ENCODE results near the gene AKAP12. TPM values are rescaled to one million over a fixed set of nuclear protein-coding genes. Genes with fewer than 3 reads are reported as not detected.

The AKAP12 gene
- total and polyA plus RNA-seq, 4 donors: 9.4 to 110 (median 24.6) TPM

DNA sequence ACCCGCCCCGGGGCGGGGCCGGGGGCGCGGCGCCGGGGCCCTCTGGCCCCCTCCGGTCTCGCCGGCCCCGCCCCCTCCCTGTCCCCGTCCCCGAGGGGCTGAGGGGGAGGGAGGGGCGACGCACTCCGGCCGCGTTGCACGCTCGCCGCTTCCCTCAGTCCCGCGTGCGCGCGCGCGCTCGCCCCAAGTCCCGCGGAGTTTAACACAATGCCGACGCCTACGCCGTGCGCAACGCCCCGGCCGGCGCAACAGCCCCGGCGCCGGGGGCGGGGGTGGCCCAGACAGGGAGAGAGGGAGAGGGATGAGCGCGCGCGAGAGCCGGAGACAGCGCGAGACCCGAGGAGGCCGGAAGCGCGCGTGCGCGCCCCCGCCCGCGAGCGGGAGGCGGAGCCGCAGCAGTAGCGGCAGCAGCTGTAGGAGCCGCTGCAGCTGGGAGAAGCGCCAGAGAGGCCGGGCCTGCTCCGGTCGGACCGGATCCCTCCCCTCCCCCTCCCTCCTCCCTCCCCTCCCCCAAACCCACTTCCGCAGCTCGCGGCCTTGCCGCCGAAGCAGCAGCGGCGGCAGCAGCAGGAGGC is 150.6 kb downstream of the AKAP12 start:
- peak overlapping the region; percentile 99 to 100 for H3K27ac ChIP-seq (ENCODE audit: low read depth in 1 of 2, low read length in 1 of 2)
- peak overlapping the region; percentile 86 for H3K4me3 ChIP-seq
- TF ChIP-seq, protein P1, sequence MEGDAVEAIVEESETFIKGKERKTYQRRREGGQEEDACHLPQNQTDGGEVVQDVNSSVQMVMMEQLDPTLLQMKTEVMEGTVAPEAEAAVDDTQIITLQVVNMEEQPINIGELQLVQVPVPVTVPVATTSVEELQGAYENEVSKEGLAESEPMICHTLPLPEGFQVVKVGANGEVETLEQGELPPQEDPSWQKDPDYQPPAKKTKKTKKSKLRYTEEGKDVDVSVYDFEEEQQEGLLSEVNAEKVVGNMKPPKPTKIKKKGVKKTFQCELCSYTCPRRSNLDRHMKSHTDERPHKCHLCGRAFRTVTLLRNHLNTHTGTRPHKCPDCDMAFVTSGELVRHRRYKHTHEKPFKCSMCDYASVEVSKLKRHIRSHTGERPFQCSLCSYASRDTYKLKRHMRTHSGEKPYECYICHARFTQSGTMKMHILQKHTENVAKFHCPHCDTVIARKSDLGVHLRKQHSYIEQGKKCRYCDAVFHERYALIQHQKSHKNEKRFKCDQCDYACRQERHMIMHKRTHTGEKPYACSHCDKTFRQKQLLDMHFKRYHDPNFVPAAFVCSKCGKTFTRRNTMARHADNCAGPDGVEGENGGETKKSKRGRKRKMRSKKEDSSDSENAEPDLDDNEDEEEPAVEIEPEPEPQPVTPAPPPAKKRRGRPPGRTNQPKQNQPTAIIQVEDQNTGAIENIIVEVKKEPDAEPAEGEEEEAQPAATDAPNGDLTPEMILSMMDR (IDR thresholded peaks at IDR 0.05; ENCODE audit: control extremely low read depth, extremely low read depth): no peak
- H3K27me3 ChIP-seq (ENCODE audit: control insufficient read depth in 3 of 3, insufficient read depth in 3 of 3, low read length in 2 of 3): no peaks in the 10 kb centered on the region
- H3K9me3 ChIP-seq (ENCODE audit: control insufficient read depth in 4 of 4, insufficient read depth in 3 of 4, low read length in 3 of 4): no peaks in the 10 kb centered on the region
- H3K36me3 ChIP-seq (ENCODE audit: control insufficient read depth in 4 of 4, insufficient read depth in 4 of 4, low read length in 4 of 4): no peaks in the 10 kb centered on the region
- H3K4me1 ChIP-seq (ENCODE audit: control insufficient read depth in 5 of 5, insufficient read depth in 5 of 5, low read length in 5 of 5): peaks cover 4 to 32% (median 18%) of the 10 kb centered on the region in 5 donors
- WGBS, 2 donors: 0% methylated on average over 34 to 79 of the region's 79 CpGs
- H3K9ac ChIP-seq (ENCODE audit: insufficient read depth in 1 of 2, low read length in 2 of 2): peak overlapping the region in 1 of 2 donors; percentile 66
- DNase-seq (peak; percentile 99 to 100 (median 100)), ATAC-seq (ENCODE audit: insufficient read depth, low FRiP score) (peak; percentile 92)

DNA sequence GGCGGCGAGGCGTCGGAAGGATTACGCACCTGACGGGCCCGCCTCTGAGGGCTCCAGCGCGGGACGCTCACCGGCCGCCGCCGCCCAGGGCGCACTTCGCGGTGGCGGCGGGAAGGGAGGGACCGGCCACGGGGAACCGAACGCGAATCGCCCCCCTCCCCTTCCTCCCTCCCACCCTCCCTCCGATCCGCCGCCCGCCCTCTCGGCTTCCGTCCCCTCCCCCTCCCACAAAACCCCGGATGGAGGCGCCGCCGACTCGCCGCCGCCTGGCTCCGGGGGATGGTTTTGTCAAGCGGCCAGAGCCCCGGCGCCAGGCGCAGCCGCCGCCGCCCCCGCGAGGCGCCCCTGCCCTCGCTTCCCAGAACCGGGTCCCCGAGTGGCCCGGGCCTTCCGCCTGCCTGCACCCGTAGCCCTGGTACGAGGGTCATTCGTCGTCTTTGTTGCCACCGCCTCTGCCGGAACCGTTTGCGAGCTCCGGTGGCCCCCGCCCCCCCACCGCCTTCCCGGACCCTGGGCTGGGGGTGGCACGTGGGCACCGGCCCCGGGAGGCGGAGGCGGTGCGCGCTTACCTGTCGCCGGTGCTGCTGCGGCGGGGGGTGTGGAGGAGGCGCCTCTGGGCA is 151.2 kb downstream of the AKAP12 start:
- peak overlapping the region; percentile 98 to 100 for H3K27ac ChIP-seq (ENCODE audit: low read depth in 1 of 2, low read length in 1 of 2)
- no peaks in the 10 kb centered on the region for H3K9me3 ChIP-seq (ENCODE audit: control insufficient read depth in 4 of 4, insufficient read depth in 3 of 4, low read length in 3 of 4)
- no peaks in the 10 kb centered on the region for H3K27me3 ChIP-seq (ENCODE audit: control insufficient read depth in 3 of 3, insufficient read depth in 3 of 3, low read length in 2 of 3)
- peak overlapping the region; percentile 84 for H3K4me3 ChIP-seq
- TF ChIP-seq, protein P1 (IDR thresholded peaks at IDR 0.05; ENCODE audit: control extremely low read depth, extremely low read depth): no peak
- H3K36me3 ChIP-seq (ENCODE audit: control insufficient read depth in 4 of 4, insufficient read depth in 4 of 4, low read length in 4 of 4): no peaks in the 10 kb centered on the region
- peaks cover 5 to 32% (median 18%) of the 10 kb centered on the region in 5 donors for H3K4me1 ChIP-seq (ENCODE audit: control insufficient read depth in 5 of 5, insufficient read depth in 5 of 5, low read length in 5 of 5)
- 0% methylated on average over 40 to 77 of the region's 78 CpGs for whole genome bisulfite sequencing, 2 donors
- ATAC-seq (ENCODE audit: insufficient read depth, low FRiP score) (peak; percentile 22), DNase-seq (peak; percentile 82 to 87 (median 86))
- no peak overlapping the region for H3K9ac ChIP-seq (ENCODE audit: insufficient read depth in 1 of 2, low read length in 2 of 2)

DNA sequence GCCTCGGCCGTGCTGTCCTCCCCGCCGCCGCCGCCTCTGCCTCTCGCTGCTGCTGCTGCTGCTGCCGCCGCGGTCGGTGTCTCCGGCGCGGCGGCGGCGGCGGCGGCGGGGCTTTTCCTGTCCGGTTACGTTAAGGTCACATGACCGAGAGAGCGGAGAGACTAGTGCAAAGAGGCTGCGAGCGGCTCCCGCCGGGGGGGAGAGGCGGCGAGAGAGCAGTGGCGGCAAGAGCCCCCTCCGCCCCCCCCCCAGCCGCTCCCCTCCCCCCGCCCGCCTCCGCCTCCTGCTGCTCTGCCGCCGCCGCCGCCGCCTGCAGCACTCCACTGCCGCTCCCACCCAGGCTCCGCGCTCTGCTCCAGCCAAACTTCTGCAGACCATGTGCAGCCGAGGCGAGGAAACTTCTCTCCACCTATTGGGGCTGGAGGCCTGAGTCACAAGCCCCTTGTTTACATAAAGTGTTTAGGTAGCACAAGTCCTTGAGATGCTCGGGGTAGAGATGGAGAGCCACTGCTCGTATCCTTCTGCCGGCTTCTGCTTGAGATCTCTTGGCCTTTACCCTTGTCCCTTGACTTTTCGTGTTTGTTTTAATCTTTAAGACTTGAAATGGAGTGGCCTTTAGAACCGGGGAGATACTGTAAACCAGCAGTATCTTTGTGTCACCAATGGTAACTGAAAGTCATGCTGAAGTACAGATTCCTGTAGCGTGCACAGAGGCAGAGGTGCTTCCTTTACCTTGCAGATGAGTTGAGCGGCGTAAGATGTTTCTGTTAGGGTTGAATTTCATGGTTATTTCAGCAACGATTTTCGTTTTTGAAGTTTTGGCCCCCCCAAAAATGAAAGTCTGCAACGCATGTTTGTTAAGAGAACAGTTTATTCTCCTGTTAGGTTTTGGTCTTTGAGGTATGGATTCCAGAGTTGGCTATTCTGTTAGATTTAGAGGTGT is 152.0 kb downstream of the AKAP12 start, which contains the start of gene ZBTB2:
TSS of gene ZBTB2 (minus strand) at position 89 of the 943 bp plus-strand sequence. CDS start 17,922 bp downstream, outside the sequence.
- Histone ChIP-seq H3K9ac (ENCODE audit: insufficient read depth in 1 of 2, low read length in 2 of 2) (peak within 1 kb of the TSS; percentile 7 to 63), H3K36me3 (ENCODE audit: control insufficient read depth in 4 of 4, insufficient read depth in 4 of 4, low read length in 4 of 4) (no peaks in the 10 kb centered on the region), H3K4me3 (peak within 1 kb of the TSS; percentile 84), H3K27me3 (ENCODE audit: control insufficient read depth in 3 of 3, insufficient read depth in 3 of 3, low read length in 2 of 3) (no peaks in the 10 kb centered on the region), H3K27ac (ENCODE audit: low read depth in 1 of 2, low read length in 1 of 2) (peak within 1 kb of the TSS; percentile 99 to 100), H3K9me3 (ENCODE audit: control insufficient read depth in 4 of 4, insufficient read depth in 3 of 4, low read length in 3 of 4) (no peaks in the 10 kb centered on the region), H3K4me1 (ENCODE audit: control insufficient read depth in 5 of 5, insufficient read depth in 5 of 5, low read length in 5 of 5) (peaks cover 5 to 32% (median 18%) of the 10 kb centered on the region in 5 donors)
- TF ChIP-seq, protein P1 (IDR thresholded peaks at IDR 0.05; ENCODE audit: control extremely low read depth, extremely low read depth): no peak
- peak; percentile 76 to 78 (median 77) for DNase-seq
- WGBS, 2 donors: 1% methylated on average over 29 to 53 of the region's 57 CpGs
- no peak for ATAC-seq (ENCODE audit: insufficient read depth, low FRiP score)

Data from lung (tissue), 12 donors.